Neural cell (in vitro differentiated cells): Measurements from ENCODE around the gene DUSP28. TPM values are rescaled to one million over a fixed set of nuclear protein-coding genes. Genes with fewer than 3 reads are reported as not detected.
A peak's percentile ranks its signal among the peaks of the same experiment; 100 is the strongest.

Experiments used
- H2AFZ ChIP-seq: fragments of 200-600, 300-800 bp; sonication (generic), shearing (Covaris generic); 2 replicates; pipeline ENCODE4 v1.6.0; 2014; ENCODE audit warnings: low read depth, mild to moderate bottlenecking, antibody characterized with exemption, low read length, moderate library complexity
- H3F3A ChIP-seq: fragments of 200-600 bp; shearing (Covaris generic); 2 replicates; pipeline ENCODE4 v1.6.1; 2016; ENCODE audit warnings: mild to moderate bottlenecking, moderate library complexity, mixed read lengths, antibody characterized with exemption, low read length; ENCODE audit not compliant: insufficient read depth, poor library complexity, severe bottlenecking
- H3K27ac ChIP-seq: fragments of 200-600, 300-800 bp; sonication (generic), shearing (Covaris generic); 2 replicates; pipeline ENCODE4 v1.5.1; 2014; ENCODE audit warnings: mild to moderate bottlenecking, low read length, moderate library complexity
- H3K27me3 ChIP-seq: fragments of 300-800, 200-600 bp; sonication (generic), shearing (Covaris generic); 2 replicates; pipeline ENCODE4 v1.6.0; 2014; ENCODE audit warnings: mild to moderate bottlenecking, low read depth, low read length, moderate library complexity; ENCODE audit not compliant: insufficient read depth
- H3K36me3 ChIP-seq: fragments of 300-800, 200-600 bp; sonication (generic), shearing (Covaris generic); 2 replicates; pipeline ENCODE4 v1.5.1; 2014; ENCODE audit warnings: mild to moderate bottlenecking, antibody characterized with exemption, low read length, moderate library complexity; ENCODE audit not compliant: insufficient read depth
- H3K4me2 ChIP-seq: fragments of 300-800, 200-600 bp; sonication (generic), shearing (Covaris generic); 2 replicates; pipeline ENCODE4 v1.6.0; 2014; ENCODE audit warnings: mild to moderate bottlenecking, low read length
- H3K4me3 ChIP-seq: fragments of 300-800, 200-600 bp; sonication (generic), shearing (Covaris generic); 2 replicates; pipeline ENCODE4 v1.5.1; 2014; ENCODE audit warnings: mild to moderate bottlenecking, low read length, moderate library complexity
- H3K79me2 ChIP-seq: fragments of 200-600 bp; shearing (Covaris generic); replicated peaks from 2 replicates; pipeline ENCODE4 v1.6.0; 2014; ENCODE audit warnings: mild to moderate bottlenecking, low read length, moderate library complexity; ENCODE audit not compliant: insufficient read depth
- H3K9ac ChIP-seq: fragments of 300-800, 200-600 bp; sonication (generic), shearing (Covaris generic); 2 replicates; pipeline ENCODE4 v1.6.1; 2016; ENCODE audit warnings: mild to moderate bottlenecking, low read length, mixed read lengths
- H3K9me2 ChIP-seq: fragments of 200-600 bp; shearing (Covaris generic); 2 replicates; pipeline ENCODE4 v1.6.1; 2016; ENCODE audit warnings: mild to moderate bottlenecking, low read length, mixed read lengths; ENCODE audit not compliant: insufficient read depth
- H3K9me3 ChIP-seq: fragments of 200-600, 300-800 bp; sonication (generic), shearing (Covaris generic); 2 replicates; pipeline ENCODE4 v1.6.1; 2016; ENCODE audit warnings: mild to moderate bottlenecking, mixed run types, low read length, moderate library complexity, mixed read lengths
- H4K20me1 ChIP-seq: fragments of 200-600 bp; shearing (Covaris generic); 2 replicates; pipeline ENCODE4 v1.6.1; 2016; ENCODE audit warnings: mild to moderate bottlenecking, mixed run types; ENCODE audit not compliant: insufficient read depth
- CTCF ChIP-seq: fragments of 450-650 bp; IDR thresholded peaks from 2 replicates; pipeline ENCODE4 v1.5.1; 2014; ENCODE audit warnings: antibody characterized with exemption, mild to moderate bottlenecking, moderate library complexity; ENCODE audit not compliant: poor library complexity, severe bottlenecking
- EP300 ChIP-seq: fragments of 450-650 bp; conservative IDR thresholded peaks from 2 replicates; pipeline ENCODE4 v1.6.1; 2014; ENCODE audit warnings: antibody characterized with exemption, mild to moderate bottlenecking, moderate library complexity; ENCODE audit not compliant: poor library complexity, severe bottlenecking
- EZH2 ChIP-seq: fragments of 200-600, 300-800 bp; shearing (Covaris generic), sonication (generic); IDR thresholded peaks from 2 replicates; pipeline ENCODE4 v1.6.1; 2014; ENCODE audit warnings: antibody characterized with exemption, low read length, borderline replicate concordance, mild to moderate bottlenecking; ENCODE audit not compliant: insufficient read depth, poor library complexity, severe bottlenecking
- MXI1 ChIP-seq: fragments of 450-650 bp; conservative IDR thresholded peaks from 2 replicates; pipeline ENCODE4 v1.6.1; 2014; ENCODE audit warnings: antibody characterized with exemption, mild to moderate bottlenecking; ENCODE audit not compliant: poor library complexity, severe bottlenecking
- POLR2AphosphoS5 ChIP-seq: IDR thresholded peaks from 2 replicates; pipeline ENCODE4 v1.6.1; 2012
- RAD21 ChIP-seq: fragments of 450-650 bp; conservative IDR thresholded peaks from 2 replicates; pipeline ENCODE4 v1.6.1; 2014; ENCODE audit warnings: antibody characterized with exemption, mild to moderate bottlenecking, moderate library complexity
- REST ChIP-seq: IDR thresholded peaks from 2 replicates; pipeline ENCODE4 v1.6.1; 2012; ENCODE audit warnings: borderline replicate concordance
- SMC3 ChIP-seq: fragments of 450-650 bp; conservative IDR thresholded peaks from 2 replicates; pipeline ENCODE4 v1.6.1; 2014; ENCODE audit warnings: antibody characterized with exemption, mild to moderate bottlenecking, moderate library complexity; ENCODE audit not compliant: poor library complexity
- TAF1 ChIP-seq: IDR thresholded peaks from 2 replicates; pipeline ENCODE4 v1.6.1; 2012; ENCODE audit warnings: low read depth
- polyA plus RNA-seq: library from polyadenylated mRNA; depleted of rRNA; stranded (reverse); fragments of >200 nt; gene quantifications from 2 replicates; pipeline ENCODE4 v1.2.3, GENCODE V29; 2014

Gene DUSP28
- polyA plus RNA-seq, 1 donor from 2014 or later: 26.6 TPM

GRCh38 chr2:240567137-240567871, 7.1 kb downstream of the DUSP28 start:
- Histone ChIP-seq H3K4me3 (peak overlapping the region; percentile 91), H3F3A (peaks cover 3% of the 10 kb centered on the region), H3K9ac (peak overlapping the region; percentile 74), H3K36me3 (no peaks in the 10 kb centered on the region), H3K79me2 (peaks cover 6% of the 10 kb centered on the region), H3K27ac (peak overlapping the region; percentile 58), H3K9me3 (no peaks in the 10 kb centered on the region), H4K20me1 (no peaks in the 10 kb centered on the region), H2AFZ (no peak overlapping the region), H3K9me2 (no peaks in the 10 kb centered on the region), H3K27me3 (no peaks in the 10 kb centered on the region), H3K4me2 (peak overlapping the region; percentile 78)
- TF ChIP-seq MXI1 (no peak), POLR2AphosphoS5 (no peak), SMC3 (no peak), EZH2 (no peak), CTCF (no peak), EP300 (no peak), TAF1 (no peak), RAD21 (no peak), REST (no peak)

- no peak within 1 kb of the TSS for H2AFZ ChIP-seq
- peak within 1 kb of the TSS; percentile 74 for H3K9ac ChIP-seq
- TF ChIP-seq EP300: no peak
- TF ChIP-seq RAD21: no peak
- no peak for TF ChIP-seq SMC3
- TF ChIP-seq REST: no peak
- peak; percentile 44 for TF ChIP-seq POLR2AphosphoS5
- TF ChIP-seq TAF1: no peak
- no peak for TF ChIP-seq CTCF
- peak; percentile 83 for TF ChIP-seq MXI1
- TF ChIP-seq EZH2: no peak
These were observed 7.9 kb downstream of the DUSP28 start, which contains the start of gene RNPEPL1 for GRCh38 chr2:240567872-240568677. RNPEPL1 (plus strand) TSS chr2:240568484; CDS start chr2:240568587, 103 bp downstream.

More at GRCh38 chr2:240567872-240568677, 7.9 kb downstream of the DUSP28 start, which contains the start of gene RNPEPL1:
- Histone ChIP-seq H3F3A (peaks cover 3% of the 10 kb centered on the region), H3K79me2 (peaks cover 6% of the 10 kb centered on the region), H3K9me3 (no peaks in the 10 kb centered on the region), H3K27me3 (no peaks in the 10 kb centered on the region), H3K4me2 (peak within 1 kb of the TSS; percentile 83), H3K4me3 (peak within 1 kb of the TSS; percentile 91), H3K36me3 (no peaks in the 10 kb centered on the region), H3K9me2 (no peaks in the 10 kb centered on the region), H4K20me1 (no peaks in the 10 kb centered on the region), H3K27ac (peak within 1 kb of the TSS; percentile 58)
